A204.1 (cell line): ENCODE measurements around the gene CHSY1.
"Not testable (repeated sequence)": the region's sequence is repeated elsewhere in the genome, so short reads cannot be mapped to it uniquely, and the experiment has no call there.

Experiments
- FAIRE-seq: peaks from 2 replicates; lab custom pipeline; 2012; peaks lifted over from hg19 to GRCh38; lab: Jason Lieb, UNC

CHSY1 gene, protein sequence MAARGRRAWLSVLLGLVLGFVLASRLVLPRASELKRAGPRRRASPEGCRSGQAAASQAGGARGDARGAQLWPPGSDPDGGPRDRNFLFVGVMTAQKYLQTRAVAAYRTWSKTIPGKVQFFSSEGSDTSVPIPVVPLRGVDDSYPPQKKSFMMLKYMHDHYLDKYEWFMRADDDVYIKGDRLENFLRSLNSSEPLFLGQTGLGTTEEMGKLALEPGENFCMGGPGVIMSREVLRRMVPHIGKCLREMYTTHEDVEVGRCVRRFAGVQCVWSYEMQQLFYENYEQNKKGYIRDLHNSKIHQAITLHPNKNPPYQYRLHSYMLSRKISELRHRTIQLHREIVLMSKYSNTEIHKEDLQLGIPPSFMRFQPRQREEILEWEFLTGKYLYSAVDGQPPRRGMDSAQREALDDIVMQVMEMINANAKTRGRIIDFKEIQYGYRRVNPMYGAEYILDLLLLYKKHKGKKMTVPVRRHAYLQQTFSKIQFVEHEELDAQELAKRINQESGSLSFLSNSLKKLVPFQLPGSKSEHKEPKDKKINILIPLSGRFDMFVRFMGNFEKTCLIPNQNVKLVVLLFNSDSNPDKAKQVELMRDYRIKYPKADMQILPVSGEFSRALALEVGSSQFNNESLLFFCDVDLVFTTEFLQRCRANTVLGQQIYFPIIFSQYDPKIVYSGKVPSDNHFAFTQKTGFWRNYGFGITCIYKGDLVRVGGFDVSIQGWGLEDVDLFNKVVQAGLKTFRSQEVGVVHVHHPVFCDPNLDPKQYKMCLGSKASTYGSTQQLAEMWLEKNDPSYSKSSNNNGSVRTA

DNA sequence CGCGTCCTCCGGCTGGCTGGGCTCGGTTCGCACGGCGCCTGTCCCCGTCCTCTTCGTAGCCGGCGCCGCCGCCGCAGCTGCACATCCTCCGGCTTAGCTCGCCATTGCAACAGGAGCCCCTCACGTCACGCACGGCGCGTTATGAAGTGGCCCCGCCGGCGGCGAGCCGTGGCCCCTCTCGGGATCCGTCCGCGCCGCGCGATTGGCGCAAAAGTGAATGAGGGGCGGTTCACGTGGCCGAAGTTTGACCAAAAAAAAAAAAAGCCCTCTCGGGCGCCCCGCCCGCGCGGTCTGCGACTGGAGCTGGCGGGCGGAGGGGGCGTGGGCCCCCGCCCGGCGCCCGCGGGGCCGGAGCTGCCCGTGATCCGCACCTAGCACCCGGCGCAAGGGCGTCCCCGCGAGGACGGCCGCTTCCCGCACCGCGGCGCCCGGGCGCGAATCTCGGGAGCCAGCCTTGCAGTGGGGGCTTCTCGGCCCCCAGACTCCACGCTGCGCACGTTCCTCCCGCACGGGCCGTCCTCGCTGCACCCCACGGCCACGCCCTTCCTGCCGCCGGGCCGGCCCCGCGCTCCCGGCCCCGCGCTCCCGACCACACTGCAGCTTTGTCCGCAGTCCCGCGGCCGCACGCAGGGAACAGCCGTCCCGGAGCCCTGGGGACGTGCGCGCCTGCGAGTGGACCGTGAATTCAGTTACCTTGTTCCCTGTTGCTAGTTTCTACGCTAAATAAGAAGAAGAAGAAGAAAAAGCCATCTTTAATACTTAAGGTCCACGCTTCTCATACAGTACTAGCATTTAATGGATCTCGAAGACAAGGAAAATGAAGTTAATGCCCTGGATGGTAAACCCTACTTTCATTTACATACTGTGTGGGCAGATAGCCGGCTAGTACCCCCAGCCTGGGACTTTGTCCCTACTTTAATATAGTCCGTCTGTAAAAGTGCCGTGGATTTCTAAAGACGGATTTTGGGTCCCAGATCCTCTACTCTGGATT is at the start of gene CHSY1:
TSS of gene CHSY1 (minus strand) at position 219 of the 991 bp plus-strand sequence. CDS start 592 bp downstream, outside the sequence.
- FAIRE-seq: no peak

- no peak for FAIRE-seq
Observed at GRCh38 chr15:101296418-101297405, 44.9 kb upstream of the CHSY1 start.

- FAIRE-seq: no peak
Observed at GRCh38 chr15:101295607-101296161, 43.8 kb upstream of the CHSY1 start.

DNA sequence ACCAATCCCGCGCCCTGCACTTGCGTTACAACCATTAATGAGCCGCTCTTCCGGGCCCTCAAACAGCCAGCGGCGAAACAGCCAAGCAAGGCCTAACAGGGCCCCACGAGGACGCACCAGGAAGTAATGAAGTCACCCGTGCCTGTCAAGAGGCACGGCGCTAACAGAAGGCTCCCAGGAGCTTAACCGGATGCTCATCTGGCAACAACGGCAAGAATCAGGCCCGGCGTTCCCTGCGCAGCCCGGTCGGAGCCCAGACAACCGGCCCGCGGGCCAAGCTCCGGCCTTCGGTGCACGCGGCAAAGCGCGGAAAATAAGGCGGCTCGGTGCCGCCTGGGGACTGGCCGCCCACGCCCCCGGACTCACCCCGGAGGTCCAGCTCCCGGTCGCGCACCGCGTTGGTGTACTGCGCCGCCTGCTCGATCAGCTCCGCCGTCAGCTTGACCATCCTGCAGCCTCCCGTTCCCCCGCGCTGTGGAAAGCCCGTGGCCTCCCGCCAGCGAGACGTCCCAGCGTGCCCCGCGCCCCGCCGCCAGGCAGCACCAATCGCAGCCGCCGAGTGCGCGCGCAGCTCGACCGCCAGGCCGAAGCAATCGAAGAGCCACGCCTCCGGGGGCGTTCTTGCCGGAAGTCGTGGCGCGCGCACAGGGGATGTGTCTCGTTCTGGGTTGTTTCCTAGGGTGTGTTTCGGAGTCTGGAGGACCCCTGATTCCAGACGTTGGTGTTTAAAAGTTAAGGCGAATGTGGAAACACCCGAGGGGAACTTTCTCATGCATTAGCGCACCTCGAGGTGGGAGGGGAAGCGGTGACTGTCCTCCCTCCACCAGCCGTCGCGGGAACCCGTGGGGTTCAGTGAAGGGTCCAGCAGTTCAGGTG is 43.1 kb upstream of the CHSY1 start, which contains the start of gene SNRPA1:
TSS of gene SNRPA1 (minus strand) at position 518 of the 876 bp plus-strand sequence. CDS start at position 448, 70 bp downstream.
- no peak for FAIRE-seq

GRCh38 chr15:101293122-101293521 is 41.3 kb upstream of the CHSY1 start:
- no peak for FAIRE-seq

- FAIRE-seq: peak; percentile 11
Observed at GRCh38 chr15:101288905-101289513, 37.2 kb upstream of the CHSY1 start.

GRCh38 chr15:101287342-101287741 is 35.5 kb upstream of the CHSY1 start:
- not testable (repeated sequence) for FAIRE-seq

GRCh38 chr15:101286471-101287114 is 34.7 kb upstream of the CHSY1 start:
- peak; percentile 70 for FAIRE-seq

- FAIRE-seq: no peak
Observed at GRCh38 chr15:101283931-101284330, 32.1 kb upstream of the CHSY1 start.

GRCh38 chr15:101280007-101280406 is 28.2 kb upstream of the CHSY1 start:
- no peak for FAIRE-seq

- no peak for FAIRE-seq
Observed at GRCh38 chr15:101277943-101278564, 26.2 kb upstream of the CHSY1 start.

DNA sequence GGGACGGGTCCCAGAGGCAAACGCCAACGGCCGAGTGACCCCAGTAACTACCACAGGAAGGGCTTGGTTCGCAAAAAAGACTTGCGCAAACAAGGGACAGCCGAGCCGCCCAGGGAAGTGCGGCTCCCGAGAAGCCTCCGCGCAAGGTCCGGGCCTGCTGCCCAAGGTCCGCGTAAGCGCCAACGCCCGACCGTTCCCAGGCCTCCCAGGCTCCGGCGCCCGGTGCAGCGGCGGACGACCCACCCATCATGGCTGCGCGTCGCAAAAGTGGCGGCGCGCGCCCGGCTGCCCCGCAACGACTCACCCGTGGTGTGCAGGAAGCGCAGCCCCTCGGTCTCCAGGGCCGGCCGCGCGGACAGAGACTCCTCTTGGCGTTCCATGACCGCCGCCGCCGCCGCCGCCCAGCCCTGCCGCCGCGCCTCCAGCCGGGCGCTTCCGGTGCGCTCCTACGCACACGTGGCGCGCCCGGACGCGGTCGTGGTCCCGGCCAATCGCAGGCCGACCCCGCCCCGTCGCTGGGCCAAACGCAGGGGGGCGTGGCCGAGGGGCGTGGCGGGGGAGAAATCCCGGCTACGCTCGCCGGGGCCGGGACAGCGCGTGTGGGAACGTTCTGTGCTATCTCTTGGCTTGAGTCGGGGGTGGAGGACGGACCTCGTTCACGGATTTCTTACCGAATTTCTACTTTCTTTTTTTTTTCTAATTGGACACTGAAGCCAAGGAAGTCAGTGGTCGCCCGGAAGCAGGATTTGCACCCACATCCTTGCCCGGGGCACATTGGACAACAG is 25.4 kb upstream of the CHSY1 start, which contains the start of gene SELENOS:
TSS of gene SELENOS (minus strand) at position 448 of the 785 bp plus-strand sequence. CDS start at position 380, 68 bp downstream.
- FAIRE-seq: no peak

DNA sequence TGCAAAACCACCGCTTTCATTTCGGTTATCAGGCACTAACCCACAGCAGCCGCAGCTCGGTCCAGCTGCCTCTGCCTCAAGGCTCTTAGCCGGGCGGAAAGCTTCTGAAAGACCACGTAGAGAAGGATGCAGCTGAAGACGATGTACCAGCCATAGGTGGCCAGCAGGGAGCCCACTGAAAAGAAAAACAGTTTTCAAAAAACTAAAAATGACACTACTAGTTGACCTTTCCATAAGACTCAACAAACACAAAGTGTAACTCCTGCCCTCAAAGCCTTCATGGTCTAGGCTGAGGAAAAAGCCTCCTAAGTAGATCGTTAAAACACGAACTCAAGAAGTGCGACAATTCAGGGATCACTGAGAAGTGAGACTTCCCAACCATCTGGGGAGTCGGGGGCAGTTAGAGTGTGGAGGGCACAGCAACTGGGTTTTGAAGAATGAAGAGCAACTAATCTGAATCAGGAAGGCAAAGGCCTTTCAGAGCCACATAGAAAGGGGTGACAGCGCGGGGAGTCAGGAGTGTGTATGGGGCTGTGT is 24.7 kb upstream of the CHSY1 start:
- FAIRE-seq: no peak

- no peak for FAIRE-seq
Observed at GRCh38 chr15:101275018-101275417, 23.2 kb upstream of the CHSY1 start.

DNA sequence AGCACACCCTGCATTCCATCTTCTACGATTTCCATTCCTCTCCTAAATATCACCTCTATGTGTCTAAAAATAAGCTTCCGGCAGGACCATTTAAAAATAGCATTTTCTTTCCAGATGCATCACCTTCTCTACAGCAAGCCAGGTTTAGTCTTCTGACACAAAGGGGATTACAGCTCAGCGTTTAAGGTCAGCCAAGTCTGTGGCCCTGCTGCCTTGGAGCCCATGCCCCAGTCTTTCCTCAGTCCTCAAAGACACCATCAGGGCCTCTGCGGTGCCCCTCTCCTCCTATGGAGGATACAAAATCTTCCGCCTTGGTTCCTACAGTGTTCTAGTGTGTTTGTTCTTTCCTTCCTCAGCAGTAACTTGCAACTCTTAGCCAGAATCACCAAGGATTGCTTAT is 21.7 kb upstream of the CHSY1 start:
- no peak for FAIRE-seq

GRCh38 chr15:101272584-101272983 is 20.7 kb upstream of the CHSY1 start:
- FAIRE-seq: no peak
